ENCODE data around the gene GPR78.
A peak's percentile ranks its signal among the peaks of the same experiment; 100 is the strongest.

- TF ChIP-seq CTCF (tag by site-specific recombination; IDR thresholded peaks at IDR 0.05), result peak; percentile 76
- no peak for TF ChIP-seq ZNF629 (tag by site-specific recombination; IDR thresholded peaks at IDR 0.05)
- peak; percentile 47; the same call in 1 of the 2 replicates for TF ChIP-seq ZIC2 (tag by site-specific recombination; IDR thresholded peaks at IDR 0.05)
- TF ChIP-seq ZNF416 (tag by site-specific recombination; IDR thresholded peaks at IDR 0.05), result no peak
- TF ChIP-seq ZNF704 (tag by site-specific recombination; IDR thresholded peaks at IDR 0.05), result no peak
- no peak for TF ChIP-seq ZNF639 (tag by site-specific recombination; IDR thresholded peaks at IDR 0.05)
- TF ChIP-seq ZNF501 (tag by site-specific recombination; IDR thresholded peaks at IDR 0.05), result no peak
- no peak for TF ChIP-seq ZNF544 (tag by site-specific recombination; IDR thresholded peaks at IDR 0.05)
- TF ChIP-seq KLF1 (tag by site-specific recombination; IDR thresholded peaks at IDR 0.05), result no peak
- no peak for TF ChIP-seq ZBTB20 (tag by site-specific recombination; IDR thresholded peaks at IDR 0.05)
- TF ChIP-seq ZNF146 (tag by site-specific recombination; IDR thresholded peaks at IDR 0.05), result no peak
Measured at GRCh38 chr4:8607603-8608481, 27.6 kb downstream of the GPR78 start.

All from HEK293 (cell line).